ENCODE data around the gene SORL1. TPM values are rescaled to one million over a fixed set of nuclear protein-coding genes. Genes with fewer than 3 reads are reported as not detected.
A peak's percentile ranks its signal among the peaks of the same experiment; 100 is the strongest.

The SORL1 gene
- total and polyA plus RNA-seq, 2 of the 13 experiments (the other 11 are each of a cell fraction or from before 2014, with no cell fraction given) = 21.3 to 148 TPM

- TF ChIP-seq, protein P1, sequence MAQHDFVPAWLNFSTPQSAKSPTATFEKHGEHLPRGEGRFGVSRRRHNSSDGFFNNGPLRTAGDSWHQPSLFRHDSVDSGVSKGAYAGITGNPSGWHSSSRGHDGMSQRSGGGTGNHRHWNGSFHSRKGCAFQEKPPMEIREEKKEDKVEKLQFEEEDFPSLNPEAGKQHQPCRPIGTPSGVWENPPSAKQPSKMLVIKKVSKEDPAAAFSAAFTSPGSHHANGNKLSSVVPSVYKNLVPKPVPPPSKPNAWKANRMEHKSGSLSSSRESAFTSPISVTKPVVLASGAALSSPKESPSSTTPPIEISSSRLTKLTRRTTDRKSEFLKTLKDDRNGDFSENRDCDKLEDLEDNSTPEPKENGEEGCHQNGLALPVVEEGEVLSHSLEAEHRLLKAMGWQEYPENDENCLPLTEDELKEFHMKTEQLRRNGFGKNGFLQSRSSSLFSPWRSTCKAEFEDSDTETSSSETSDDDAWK (CRISPR knock-in tag; IDR thresholded peaks at IDR 0.05) = no peak
- TF ChIP-seq ATM (IDR thresholded peaks at IDR 0.05; ENCODE audit: borderline replicate concordance) = no peak
- TF ChIP-seq, protein P2, sequence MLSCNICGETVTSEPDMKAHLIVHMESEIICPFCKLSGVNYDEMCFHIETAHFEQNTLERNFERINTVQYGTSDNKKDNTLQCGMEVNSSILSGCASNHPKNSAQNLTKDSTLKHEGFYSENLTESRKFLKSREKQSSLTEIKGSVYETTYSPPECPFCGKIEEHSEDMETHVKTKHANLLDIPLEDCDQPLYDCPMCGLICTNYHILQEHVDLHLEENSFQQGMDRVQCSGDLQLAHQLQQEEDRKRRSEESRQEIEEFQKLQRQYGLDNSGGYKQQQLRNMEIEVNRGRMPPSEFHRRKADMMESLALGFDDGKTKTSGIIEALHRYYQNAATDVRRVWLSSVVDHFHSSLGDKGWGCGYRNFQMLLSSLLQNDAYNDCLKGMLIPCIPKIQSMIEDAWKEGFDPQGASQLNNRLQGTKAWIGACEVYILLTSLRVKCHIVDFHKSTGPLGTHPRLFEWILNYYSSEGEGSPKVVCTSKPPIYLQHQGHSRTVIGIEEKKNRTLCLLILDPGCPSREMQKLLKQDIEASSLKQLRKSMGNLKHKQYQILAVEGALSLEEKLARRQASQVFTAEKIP (CRISPR knock-in tag; IDR thresholded peaks at IDR 0.05; ENCODE audit: borderline replicate concordance) = no peak
- no peak for TF ChIP-seq ZNF10 (CRISPR knock-in tag; IDR thresholded peaks at IDR 0.05; ENCODE audit: borderline replicate concordance, low read depth)
- no peak for TF ChIP-seq HOXA7 (CRISPR knock-in tag; IDR thresholded peaks at IDR 0.05)
- no peak for TF ChIP-seq ZNF225 (CRISPR knock-in tag; IDR thresholded peaks at IDR 0.05)
- TF ChIP-seq ZNF773 (CRISPR knock-in tag; IDR thresholded peaks at IDR 0.05; ENCODE audit: borderline replicate concordance) = no peak
- no peak for TF ChIP-seq XRCC5 (optimal IDR thresholded peaks at IDR 0.05; ENCODE audit: low read length)
- TF ChIP-seq REL (CRISPR knock-in tag; conservative IDR thresholded peaks at IDR 0.05) = no peak
- no peak for TF ChIP-seq CHD4 (IDR thresholded peaks at IDR 0.05; ENCODE audit: borderline replicate concordance, low read length)
- TF ChIP-seq MTF1 (CRISPR knock-in tag; IDR thresholded peaks at IDR 0.05) = no peak
- no peak for TF ChIP-seq THAP9 (CRISPR knock-in tag; IDR thresholded peaks at IDR 0.05; ENCODE audit: borderline replicate concordance)
- TF ChIP-seq ZNF678 (CRISPR knock-in tag; IDR thresholded peaks at IDR 0.05) = no peak
- TF ChIP-seq ZNF572 (CRISPR knock-in tag; IDR thresholded peaks at IDR 0.05) = no peak
- peak; percentile 24; the same call in 1 of the 2 replicates for TF ChIP-seq ZNF687 (CRISPR knock-in tag; IDR thresholded peaks at IDR 0.05)
- no peak for TF ChIP-seq ZNF547 (CRISPR knock-in tag; IDR thresholded peaks at IDR 0.05)
- no peak for TF ChIP-seq SMARCC2 (IDR thresholded peaks at IDR 0.05)
- no peak for TF ChIP-seq ZMAT3 (CRISPR knock-in tag; conservative IDR thresholded peaks at IDR 0.05)
- no peak for TF ChIP-seq MATR3 (CRISPR knock-in tag; IDR thresholded peaks at IDR 0.05)
- TF ChIP-seq, protein P3, sequence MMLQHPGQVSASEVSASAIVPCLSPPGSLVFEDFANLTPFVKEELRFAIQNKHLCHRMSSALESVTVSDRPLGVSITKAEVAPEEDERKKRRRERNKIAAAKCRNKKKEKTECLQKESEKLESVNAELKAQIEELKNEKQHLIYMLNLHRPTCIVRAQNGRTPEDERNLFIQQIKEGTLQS (CRISPR knock-in tag; IDR thresholded peaks at IDR 0.05) = no peak
- TF ChIP-seq KLF15 (CRISPR knock-in tag; IDR thresholded peaks at IDR 0.05; ENCODE audit: borderline replicate concordance) = no peak
- no peak for TF ChIP-seq ZNF430 (CRISPR knock-in tag; IDR thresholded peaks at IDR 0.05)
Observed at GRCh38 chr11:121561716-121562115, 109.6 kb downstream of the SORL1 start (continued).

All from HepG2 (cell line).